ENCODE data around the gene ARHGEF38.

DNA sequence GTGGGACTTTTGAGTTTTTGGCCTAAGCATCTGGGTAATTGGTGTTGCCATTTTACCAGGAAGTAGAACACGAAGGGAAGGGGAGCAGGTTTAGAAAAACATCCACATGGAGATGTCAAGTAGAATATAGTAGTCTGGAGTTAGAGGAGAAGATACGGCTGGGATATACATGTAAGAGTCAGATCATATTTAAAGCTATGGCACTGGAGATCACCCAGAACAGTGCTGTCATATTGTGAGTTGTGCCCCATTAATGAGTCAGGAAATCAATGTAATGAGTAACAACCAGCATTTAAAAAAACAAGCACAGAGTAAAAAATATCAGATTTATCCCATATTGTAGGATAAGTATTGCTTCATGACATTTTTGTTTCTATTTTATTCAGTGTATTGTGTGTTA, 160.3 kb downstream of the ARHGEF38 start:
- TF ChIP-seq, protein P1, sequence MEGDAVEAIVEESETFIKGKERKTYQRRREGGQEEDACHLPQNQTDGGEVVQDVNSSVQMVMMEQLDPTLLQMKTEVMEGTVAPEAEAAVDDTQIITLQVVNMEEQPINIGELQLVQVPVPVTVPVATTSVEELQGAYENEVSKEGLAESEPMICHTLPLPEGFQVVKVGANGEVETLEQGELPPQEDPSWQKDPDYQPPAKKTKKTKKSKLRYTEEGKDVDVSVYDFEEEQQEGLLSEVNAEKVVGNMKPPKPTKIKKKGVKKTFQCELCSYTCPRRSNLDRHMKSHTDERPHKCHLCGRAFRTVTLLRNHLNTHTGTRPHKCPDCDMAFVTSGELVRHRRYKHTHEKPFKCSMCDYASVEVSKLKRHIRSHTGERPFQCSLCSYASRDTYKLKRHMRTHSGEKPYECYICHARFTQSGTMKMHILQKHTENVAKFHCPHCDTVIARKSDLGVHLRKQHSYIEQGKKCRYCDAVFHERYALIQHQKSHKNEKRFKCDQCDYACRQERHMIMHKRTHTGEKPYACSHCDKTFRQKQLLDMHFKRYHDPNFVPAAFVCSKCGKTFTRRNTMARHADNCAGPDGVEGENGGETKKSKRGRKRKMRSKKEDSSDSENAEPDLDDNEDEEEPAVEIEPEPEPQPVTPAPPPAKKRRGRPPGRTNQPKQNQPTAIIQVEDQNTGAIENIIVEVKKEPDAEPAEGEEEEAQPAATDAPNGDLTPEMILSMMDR (IDR thresholded peaks at IDR 0.05; ENCODE audit: low read depth, low read length, poor library complexity, severe bottlenecking) = no peak
- TF ChIP-seq EZH2phosphoT487 (IDR thresholded peaks at IDR 0.05; ENCODE audit: borderline replicate concordance, low read length) = no peak

All from DOHH2 (cell line).